Measurements from ENCODE around the gene MUC3A.
"Not testable (repeated sequence)": the region's sequence is repeated elsewhere in the genome, so short reads cannot be mapped to it uniquely, and the experiment has no call there.

The MUC3A gene

GRCh38 chr7:100975371-100975821 lies 26.1 kb downstream of the MUC3A start:
- DNase-seq: no peak

- DNase-seq: no peak
These were observed 29.0 kb downstream of the MUC3A start for GRCh38 chr7:100978300-100978699.

- no peak for DNase-seq
These were observed 34.3 kb downstream of the MUC3A start for GRCh38 chr7:100983451-100984187.

- not testable (repeated sequence) for DNase-seq
These were observed 35.0 kb downstream of the MUC3A start for GRCh38 chr7:100984241-100984918.

- DNase-seq: not testable (repeated sequence)
These were observed 35.9 kb downstream of the MUC3A start for GRCh38 chr7:100985033-100985797.

- no peak for DNase-seq
These were observed 42.3 kb downstream of the MUC3A start for GRCh38 chr7:100991631-100992030.

- not testable (repeated sequence) for DNase-seq
These were observed 42.9 kb downstream of the MUC3A start for GRCh38 chr7:100992280-100992679.

- not testable (repeated sequence) for DNase-seq
These were observed 45.3 kb downstream of the MUC3A start for GRCh38 chr7:100994671-100995070.

- not testable (repeated sequence) for DNase-seq
These were observed 49.2 kb downstream of the MUC3A start for GRCh38 chr7:100998530-100998929.

- not testable (repeated sequence) for DNase-seq
These were observed 50.0 kb downstream of the MUC3A start for GRCh38 chr7:100999334-100999733.

GRCh38 chr7:101000025-101000424 lies 50.7 kb downstream of the MUC3A start:
- DNase-seq: not testable (repeated sequence)

GRCh38 chr7:101002333-101002732 lies 53.0 kb downstream of the MUC3A start:
- DNase-seq: not testable (repeated sequence)

GRCh38 chr7:101007361-101007760 lies 58.0 kb downstream of the MUC3A start:
- DNase-seq: not testable (repeated sequence)

- no peak for DNase-seq
These were observed 60.3 kb downstream of the MUC3A start for GRCh38 chr7:101009629-101010028.

- DNase-seq: no peak
These were observed 63.6 kb downstream of the MUC3A start for GRCh38 chr7:101012931-101013330.

- no peak for DNase-seq
These were observed 66.3 kb downstream of the MUC3A start for GRCh38 chr7:101015626-101016025.

- DNase-seq: peak; percentile 82
These were observed 67.9 kb downstream of the MUC3A start for GRCh38 chr7:101017064-101017777.

All from activated CD8-positive, alpha-beta memory T cell treated with anti-CD3 and anti-CD28 coated beads for 24 hours (primary cell).